ENCODE results near the gene STPG4.
"Not testable (repeated sequence)": the region's sequence is repeated elsewhere in the genome, so short reads cannot be mapped to it uniquely, and the experiment has no call there.

The STPG4 gene

GRCh38 chr2:47128705-47129104, 26.4 kb downstream of the STPG4 start:
- no peak for DNase-seq (ENCODE audit: low read depth in 1 of 2, low spot score in 1 of 2)

- no peak for DNase-seq (ENCODE audit: low read depth in 1 of 2, low spot score in 1 of 2)
Observed at GRCh38 chr2:47127862-47128543, 27.1 kb downstream of the STPG4 start.

GRCh38 chr2:47126783-47127182, 28.3 kb downstream of the STPG4 start:
- no peak for DNase-seq (ENCODE audit: low read depth in 1 of 2, low spot score in 1 of 2)

GRCh38 chr2:47124740-47125139, 30.4 kb downstream of the STPG4 start:
- not testable (repeated sequence) for DNase-seq (ENCODE audit: low read depth in 1 of 2, low spot score in 1 of 2)

GRCh38 chr2:47120424-47120823, 34.7 kb downstream of the STPG4 start:
- not testable (repeated sequence) for DNase-seq (ENCODE audit: low read depth in 1 of 2, low spot score in 1 of 2)

GRCh38 chr2:47119001-47119400, 36.1 kb downstream of the STPG4 start:
- no peak for DNase-seq (ENCODE audit: low read depth in 1 of 2, low spot score in 1 of 2)

- no peak for DNase-seq (ENCODE audit: low read depth in 1 of 2, low spot score in 1 of 2)
Observed at GRCh38 chr2:47118581-47118980, 36.5 kb downstream of the STPG4 start.

- no peak for DNase-seq (ENCODE audit: low read depth in 1 of 2, low spot score in 1 of 2)
Observed at GRCh38 chr2:47112665-47113435, 42.3 kb downstream of the STPG4 start.

GRCh38 chr2:47109680-47110079, 45.4 kb downstream of the STPG4 start:
- no peak for DNase-seq (ENCODE audit: low read depth in 1 of 2, low spot score in 1 of 2)

- DNase-seq (ENCODE audit: low read depth in 1 of 2, low spot score in 1 of 2), result no peak
Observed at GRCh38 chr2:47109007-47109375, 46.1 kb downstream of the STPG4 start.

- DNase-seq (ENCODE audit: low read depth in 1 of 2, low spot score in 1 of 2), result not testable (repeated sequence)
Observed at GRCh38 chr2:47108267-47109006, 46.7 kb downstream of the STPG4 start.

- DNase-seq (ENCODE audit: low read depth in 1 of 2, low spot score in 1 of 2), result not testable (repeated sequence)
Observed at GRCh38 chr2:47107201-47107600, 47.9 kb downstream of the STPG4 start.

GRCh38 chr2:47106231-47106630, 48.9 kb downstream of the STPG4 start:
- DNase-seq (ENCODE audit: low read depth in 1 of 2, low spot score in 1 of 2), result not testable (repeated sequence)

GRCh38 chr2:47099712-47100111, 55.4 kb downstream of the STPG4 start:
- DNase-seq (ENCODE audit: low read depth in 1 of 2, low spot score in 1 of 2), result not testable (repeated sequence)

- no peak for DNase-seq (ENCODE audit: low read depth in 1 of 2, low spot score in 1 of 2)
Observed at GRCh38 chr2:47098953-47099352, 56.2 kb downstream of the STPG4 start.

- no peak for DNase-seq (ENCODE audit: low read depth in 1 of 2, low spot score in 1 of 2)
Observed at GRCh38 chr2:47097563-47097962, 57.5 kb downstream of the STPG4 start.

- no peak for DNase-seq (ENCODE audit: low read depth in 1 of 2, low spot score in 1 of 2)
Observed at GRCh38 chr2:47096451-47096850, 58.7 kb downstream of the STPG4 start.

GRCh38 chr2:47095349-47096020, 59.6 kb downstream of the STPG4 start:
- DNase-seq (ENCODE audit: low read depth in 1 of 2, low spot score in 1 of 2), result no peak

GRCh38 chr2:47094511-47095142, 60.5 kb downstream of the STPG4 start:
- DNase-seq (ENCODE audit: low read depth in 1 of 2, low spot score in 1 of 2), result no peak

GRCh38 chr2:47093626-47094025, 61.5 kb downstream of the STPG4 start:
- no peak for DNase-seq (ENCODE audit: low read depth in 1 of 2, low spot score in 1 of 2)

- no peak for DNase-seq (ENCODE audit: low read depth in 1 of 2, low spot score in 1 of 2)
Observed at GRCh38 chr2:47092465-47092864, 62.6 kb downstream of the STPG4 start.

Data from activated CD4-positive, alpha-beta T cell treated with anti-CD3 and anti-CD28 coated beads, Interleukin-2, amount 50 U/mL, for 24 hours (primary cell).